ENCODE data around the gene ASPRV1.
A peak's percentile ranks its signal among the peaks of the same experiment; 100 is the strongest.

The ASPRV1 gene

DNA sequence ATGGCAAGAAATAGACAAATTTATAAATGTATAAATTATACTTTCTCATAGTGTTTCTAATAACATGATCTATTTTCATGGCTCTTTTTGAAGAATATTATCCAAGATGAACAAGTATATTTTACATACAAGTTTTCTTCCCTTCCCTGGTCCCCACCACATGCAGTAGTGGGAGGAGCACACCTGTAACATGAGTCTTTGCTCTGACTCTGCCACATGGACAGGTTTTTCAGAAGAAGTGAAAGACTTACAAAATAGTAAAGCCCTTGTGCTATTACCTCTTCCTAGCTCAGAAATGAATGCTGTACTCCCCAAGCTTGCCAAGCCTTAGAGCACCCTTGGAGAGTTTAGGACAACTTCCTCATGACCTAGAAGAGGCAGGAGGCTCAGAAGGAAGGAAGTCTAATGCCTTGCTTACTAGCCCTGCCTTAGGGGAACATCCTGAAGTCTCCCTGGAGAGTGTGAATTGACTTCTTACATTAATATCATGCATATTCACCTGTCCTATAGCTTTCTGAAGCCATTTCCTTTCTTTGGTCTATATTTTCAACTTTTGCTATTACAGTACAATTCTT is 28.1 kb downstream of the ASPRV1 start:
- Histone ChIP-seq H3K27me3 (ENCODE audit: insufficient read depth, low read length) (no peaks in the 10 kb centered on the region), H3K27ac (ENCODE audit: low read length) (no peak overlapping the region), H3K36me3 (ENCODE audit: insufficient read depth, low read depth, low read length) (peaks cover 3% of the 10 kb centered on the region; the same call in 1 of the 2 replicates), H3K4me1 (ENCODE audit: insufficient read depth, low read length) (peaks cover 4% of the 10 kb centered on the region; the same call in 1 of the 2 replicates), H3K9ac (ENCODE audit: low read depth, low read length) (no peak overlapping the region), H3K4me3 (ENCODE audit: low read length) (no peak overlapping the region), H3K9me3 (ENCODE audit: insufficient read depth, low read depth, low read length) (no peaks in the 10 kb centered on the region)

GRCh38 chr2:69932596-69932922 is 28.9 kb downstream of the ASPRV1 start:
- H3K27me3 ChIP-seq (ENCODE audit: insufficient read depth, low read length) = no peaks in the 10 kb centered on the region
- no peak overlapping the region for H3K27ac ChIP-seq (ENCODE audit: low read length)
- H3K9me3 ChIP-seq (ENCODE audit: insufficient read depth, low read depth, low read length) = no peaks in the 10 kb centered on the region
- no peaks in the 10 kb centered on the region for H3K36me3 ChIP-seq (ENCODE audit: insufficient read depth, low read depth, low read length)
- no peak overlapping the region for H3K4me3 ChIP-seq (ENCODE audit: low read length)
- peaks cover 4% of the 10 kb centered on the region; the same call in 1 of the 2 replicates for H3K4me1 ChIP-seq (ENCODE audit: insufficient read depth, low read length)
- H3K9ac ChIP-seq (ENCODE audit: low read depth, low read length) = no peak overlapping the region

DNA sequence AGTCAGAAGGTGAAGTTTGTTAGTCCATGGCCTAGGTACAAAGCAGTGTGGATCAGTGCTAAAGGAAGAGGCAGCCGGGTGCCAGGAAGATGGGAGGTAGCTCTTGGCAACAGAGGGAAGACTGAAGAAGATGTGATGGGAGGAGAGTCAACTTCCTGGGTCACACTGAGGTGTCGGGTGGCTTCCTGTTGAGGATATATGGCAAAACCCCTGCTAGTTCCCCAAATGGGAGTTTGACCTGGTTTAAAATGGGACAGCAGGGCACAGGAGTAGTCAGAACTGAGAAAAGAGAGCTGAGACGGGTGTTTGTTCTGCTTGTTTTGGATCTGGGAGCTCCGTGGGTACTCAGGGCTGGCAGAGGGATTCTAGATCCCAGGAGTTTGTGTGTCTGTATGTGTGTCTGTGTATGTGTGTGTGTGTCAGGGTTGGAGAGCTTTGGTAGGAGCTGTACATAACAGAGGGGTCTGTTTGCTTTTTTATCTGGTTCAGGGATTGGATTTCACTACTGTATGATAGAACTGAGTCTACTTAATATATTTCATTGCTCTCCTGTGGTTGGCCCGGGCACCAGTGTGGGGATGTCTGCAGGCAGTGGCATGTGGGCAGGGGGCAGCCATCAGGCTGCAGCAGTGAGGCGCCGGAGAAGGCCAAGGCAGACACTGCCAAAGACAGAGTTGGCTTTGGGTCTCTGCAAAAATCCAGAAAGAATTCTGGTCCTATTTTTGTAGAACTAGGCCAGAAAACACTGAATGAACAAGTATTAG is 29.4 kb downstream of the ASPRV1 start:
- Histone ChIP-seq H3K4me1 (ENCODE audit: insufficient read depth, low read length) (peaks cover 4% of the 10 kb centered on the region; the same call in 1 of the 2 replicates), H3K9ac (ENCODE audit: low read depth, low read length) (no peak overlapping the region), H3K27ac (ENCODE audit: low read length) (no peak overlapping the region), H3K36me3 (ENCODE audit: insufficient read depth, low read depth, low read length) (no peaks in the 10 kb centered on the region), H3K27me3 (ENCODE audit: insufficient read depth, low read length) (no peaks in the 10 kb centered on the region), H3K4me3 (ENCODE audit: low read length) (no peak overlapping the region), H3K9me3 (ENCODE audit: insufficient read depth, low read depth, low read length) (no peaks in the 10 kb centered on the region)

DNA sequence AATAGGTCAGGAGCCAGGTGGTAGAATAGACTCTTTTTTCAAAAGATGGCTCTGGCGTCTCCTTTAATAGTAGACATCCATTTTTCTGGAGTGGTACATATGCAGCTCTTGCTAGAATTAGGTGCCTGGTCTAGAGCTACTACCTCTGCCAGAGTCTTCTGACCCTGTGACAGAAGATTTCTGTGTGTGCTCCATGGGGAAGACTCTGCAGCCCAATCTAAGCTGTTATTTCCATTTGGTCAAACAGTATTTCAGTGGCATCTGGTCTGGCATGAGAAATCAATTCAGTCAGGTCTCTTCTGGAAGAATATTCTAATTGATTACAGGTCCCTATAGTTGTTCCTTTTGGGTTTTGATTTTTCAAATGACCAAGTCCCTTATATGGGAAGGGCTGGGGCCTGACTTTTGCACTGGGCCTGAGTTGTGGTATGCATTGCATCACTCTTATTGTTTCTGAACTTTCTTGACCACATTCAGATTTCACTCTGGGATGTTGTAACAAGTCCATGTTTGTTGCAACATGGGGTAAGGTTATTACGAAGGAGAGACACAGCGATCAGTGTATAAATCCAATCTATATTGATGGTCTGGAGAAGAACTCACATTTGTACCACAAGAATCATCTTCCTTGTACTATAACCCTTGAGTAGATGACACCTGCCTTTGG is 34.4 kb downstream of the ASPRV1 start:
- Histone ChIP-seq H3K36me3 (ENCODE audit: insufficient read depth, low read depth, low read length) (no peaks in the 10 kb centered on the region; the same call in 1 of the 2 replicates), H3K27ac (ENCODE audit: low read length) (no peak overlapping the region), H3K9me3 (ENCODE audit: insufficient read depth, low read depth, low read length) (no peaks in the 10 kb centered on the region), H3K27me3 (ENCODE audit: insufficient read depth, low read length) (no peaks in the 10 kb centered on the region), H3K4me3 (ENCODE audit: low read length) (no peak overlapping the region), H3K9ac (ENCODE audit: low read depth, low read length) (no peak overlapping the region), H3K4me1 (ENCODE audit: insufficient read depth, low read length) (no peaks in the 10 kb centered on the region)

- Histone ChIP-seq H3K9me3 (ENCODE audit: insufficient read depth, low read depth, low read length) (no peaks in the 10 kb centered on the region), H3K27me3 (ENCODE audit: insufficient read depth, low read length) (no peaks in the 10 kb centered on the region), H3K4me1 (ENCODE audit: insufficient read depth, low read length) (no peaks in the 10 kb centered on the region), H3K36me3 (ENCODE audit: insufficient read depth, low read depth, low read length) (no peaks in the 10 kb centered on the region; the same call in 1 of the 2 replicates), H3K4me3 (ENCODE audit: low read length) (no peak overlapping the region), H3K9ac (ENCODE audit: low read depth, low read length) (no peak overlapping the region), H3K27ac (ENCODE audit: low read length) (no peak overlapping the region)
Observed at GRCh38 chr2:69923116-69923515, 38.3 kb downstream of the ASPRV1 start.

- Histone ChIP-seq H3K27ac (ENCODE audit: low read length) (no peak overlapping the region), H3K4me1 (ENCODE audit: insufficient read depth, low read length) (no peaks in the 10 kb centered on the region; the same call in 1 of the 2 replicates), H3K36me3 (ENCODE audit: insufficient read depth, low read depth, low read length) (no peaks in the 10 kb centered on the region), H3K27me3 (ENCODE audit: insufficient read depth, low read length) (peaks cover 6% of the 10 kb centered on the region; the same call in 1 of the 2 replicates), H3K9me3 (ENCODE audit: insufficient read depth, low read depth, low read length) (no peaks in the 10 kb centered on the region), H3K9ac (ENCODE audit: low read depth, low read length) (no peak overlapping the region), H3K4me3 (ENCODE audit: low read length) (no peak overlapping the region)
Observed at GRCh38 chr2:69918401-69918800, 43.0 kb downstream of the ASPRV1 start.

DNA sequence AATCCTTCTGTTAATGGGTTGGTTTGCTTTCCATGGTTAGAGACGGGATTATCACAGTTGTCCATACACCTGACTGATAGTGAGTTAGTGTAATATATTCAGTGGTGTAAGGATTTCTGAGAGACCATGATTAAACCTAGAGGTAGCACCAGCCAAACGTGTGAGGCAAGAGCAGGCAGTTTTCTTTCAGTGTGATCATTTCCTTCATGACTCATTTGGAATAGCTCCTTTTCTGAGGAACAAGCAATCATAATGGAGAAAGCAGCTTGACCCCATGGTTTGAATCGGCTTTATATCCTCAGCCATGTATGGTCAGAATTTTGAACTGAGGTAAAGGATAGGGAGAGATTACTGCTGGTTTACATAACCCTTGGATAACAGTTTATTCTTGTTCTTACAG is 43.6 kb downstream of the ASPRV1 start:
- Histone ChIP-seq H3K4me1 (ENCODE audit: insufficient read depth, low read length) (no peaks in the 10 kb centered on the region; the same call in 1 of the 2 replicates), H3K36me3 (ENCODE audit: insufficient read depth, low read depth, low read length) (no peaks in the 10 kb centered on the region), H3K9ac (ENCODE audit: low read depth, low read length) (no peak overlapping the region), H3K4me3 (ENCODE audit: low read length) (no peak overlapping the region), H3K27me3 (ENCODE audit: insufficient read depth, low read length) (peaks cover 6% of the 10 kb centered on the region; the same call in 1 of the 2 replicates), H3K27ac (ENCODE audit: low read length) (no peak overlapping the region), H3K9me3 (ENCODE audit: insufficient read depth, low read depth, low read length) (no peaks in the 10 kb centered on the region)

- peak overlapping the region; percentile 50; the same call in 1 of the 2 replicates for H3K9ac ChIP-seq (ENCODE audit: low read depth, low read length)
- H3K4me1 ChIP-seq (ENCODE audit: insufficient read depth, low read length) = no peaks in the 10 kb centered on the region; the same call in 1 of the 2 replicates
- H3K4me3 ChIP-seq (ENCODE audit: low read length) = peak overlapping the region; percentile 63; the same call in 1 of the 2 replicates
- no peaks in the 10 kb centered on the region for H3K36me3 ChIP-seq (ENCODE audit: insufficient read depth, low read depth, low read length)
- no peaks in the 10 kb centered on the region for H3K9me3 ChIP-seq (ENCODE audit: insufficient read depth, low read depth, low read length)
- peaks cover 6% of the 10 kb centered on the region; the same call in 1 of the 2 replicates for H3K27me3 ChIP-seq (ENCODE audit: insufficient read depth, low read length)
- no peak overlapping the region for H3K27ac ChIP-seq (ENCODE audit: low read length)
Observed at GRCh38 chr2:69916106-69916505, 45.3 kb downstream of the ASPRV1 start.

- H3K27me3 ChIP-seq (ENCODE audit: insufficient read depth, low read length) = peaks cover 6% of the 10 kb centered on the region; the same call in 1 of the 2 replicates
- no peaks in the 10 kb centered on the region for H3K9me3 ChIP-seq (ENCODE audit: insufficient read depth, low read depth, low read length)
- no peaks in the 10 kb centered on the region; the same call in 1 of the 2 replicates for H3K4me1 ChIP-seq (ENCODE audit: insufficient read depth, low read length)
- 0 out of 2 replicates have a peak, but pooled peaks cover 6% of the 10 kb centered on the region for H3K36me3 ChIP-seq (ENCODE audit: insufficient read depth, low read depth, low read length)
- peak within 1 kb of the TSS; percentile 86 for H3K27ac ChIP-seq (ENCODE audit: low read length)
- H3K4me3 ChIP-seq (ENCODE audit: low read length) = peak within 1 kb of the TSS; percentile 84
- H3K9ac ChIP-seq (ENCODE audit: low read depth, low read length) = peak within 1 kb of the TSS; percentile 96
Observed at GRCh38 chr2:69914950-69915945, 46.2 kb downstream of the ASPRV1 start, which contains the start of gene MXD1. TSS of gene MXD1 (plus strand) at chr2:69915109. CDS start at chr2:69915331, 222 bp downstream.

DNA sequence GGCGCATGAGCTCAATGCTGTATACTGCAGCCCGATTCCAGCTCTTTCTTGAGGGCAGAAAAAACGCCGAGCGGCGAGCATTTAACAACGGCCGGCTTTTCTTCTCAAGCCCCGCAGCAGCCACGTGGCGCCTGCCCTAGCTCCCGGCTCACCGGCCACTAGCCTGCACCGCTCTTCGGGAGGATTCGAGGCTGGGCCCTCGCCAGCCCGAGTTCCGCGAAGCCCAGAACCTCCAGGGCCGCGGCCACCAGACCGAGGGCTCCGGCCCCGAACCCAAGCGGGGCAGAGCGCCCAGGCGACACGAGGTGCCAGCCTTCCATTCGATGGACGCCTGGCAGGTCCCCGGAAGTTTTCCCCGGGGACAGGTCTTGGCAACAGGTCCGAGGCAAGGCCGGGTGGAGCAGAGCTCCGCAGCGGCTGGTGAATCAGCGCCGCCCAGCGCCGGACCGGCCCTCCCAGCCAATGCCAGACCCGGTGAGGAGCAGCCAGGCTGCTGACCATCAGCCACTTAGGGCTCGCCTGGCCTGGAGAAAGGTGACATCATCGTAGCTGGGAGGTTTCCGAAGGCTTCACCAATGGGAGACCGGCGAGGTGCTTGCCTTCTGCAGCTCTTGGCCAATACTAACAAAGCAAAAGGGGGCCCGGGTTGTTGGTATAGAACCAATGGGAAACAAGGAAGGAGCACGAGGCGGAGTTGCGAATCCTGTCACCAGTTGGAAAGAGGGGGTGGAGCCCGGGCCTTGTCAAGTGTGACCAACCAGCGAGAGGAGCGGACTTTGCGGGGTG is 47.1 kb downstream of the ASPRV1 start:
- peak overlapping the region; percentile 96 for H3K9ac ChIP-seq (ENCODE audit: low read depth, low read length)
- peaks cover 6% of the 10 kb centered on the region; the same call in 1 of the 2 replicates for H3K27me3 ChIP-seq (ENCODE audit: insufficient read depth, low read length)
- H3K4me3 ChIP-seq (ENCODE audit: low read length) = peak overlapping the region; percentile 84
- peak overlapping the region; percentile 86 for H3K27ac ChIP-seq (ENCODE audit: low read length)
- H3K4me1 ChIP-seq (ENCODE audit: insufficient read depth, low read length) = no peaks in the 10 kb centered on the region; the same call in 1 of the 2 replicates
- 0 out of 2 replicates have a peak, but pooled peaks cover 6% of the 10 kb centered on the region for H3K36me3 ChIP-seq (ENCODE audit: insufficient read depth, low read depth, low read length)
- H3K9me3 ChIP-seq (ENCODE audit: insufficient read depth, low read depth, low read length) = no peaks in the 10 kb centered on the region
